GM18498 (cell line): ENCODE results near the gene C1QTNF7.

Experiments used
- ATAC-seq: cut with Tn5 transposase; IDR thresholded peaks from one replicate; pipeline ENCODE4 v1.9.1; 2021; ENCODE audit warnings: mild to moderate bottlenecking, moderate library complexity; ENCODE audit not compliant: unreplicated experiment

The C1QTNF7 gene

DNA sequence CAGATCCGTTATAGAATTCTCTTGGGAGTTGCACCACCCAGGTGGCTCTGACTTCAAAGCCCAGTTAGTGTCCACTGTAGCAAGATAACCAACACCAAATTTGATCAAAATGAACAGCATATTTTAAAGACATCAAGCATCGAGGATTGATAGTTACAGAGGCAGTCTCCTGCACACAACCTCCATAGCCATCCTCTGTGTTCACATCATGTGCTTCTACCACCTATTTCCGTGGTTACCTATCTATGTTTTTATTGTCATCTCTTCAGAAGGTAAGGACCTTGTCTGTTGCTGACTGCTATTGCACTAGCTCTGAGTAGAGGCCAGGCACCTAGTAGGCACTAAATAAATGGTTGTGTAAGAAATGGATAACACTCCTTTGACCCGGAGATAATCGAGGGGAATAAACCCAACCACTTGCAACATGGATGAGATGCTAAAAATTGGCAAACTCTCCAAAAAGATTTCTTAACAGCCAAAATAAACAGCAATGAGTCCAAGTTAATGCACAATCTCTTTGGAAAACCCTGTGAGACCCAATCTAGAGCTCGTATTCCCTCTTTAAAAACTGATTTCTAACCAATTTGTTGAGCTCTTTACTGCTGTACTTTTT is 14.7 kb upstream of the C1QTNF7 start:
- no peak for ATAC-seq

GRCh38 chr4:15413623-15414019 is 14.2 kb upstream of the C1QTNF7 start:
- ATAC-seq: no peak

- no peak for ATAC-seq
These were observed 13.2 kb upstream of the C1QTNF7 start for GRCh38 chr4:15414551-15415091.

DNA sequence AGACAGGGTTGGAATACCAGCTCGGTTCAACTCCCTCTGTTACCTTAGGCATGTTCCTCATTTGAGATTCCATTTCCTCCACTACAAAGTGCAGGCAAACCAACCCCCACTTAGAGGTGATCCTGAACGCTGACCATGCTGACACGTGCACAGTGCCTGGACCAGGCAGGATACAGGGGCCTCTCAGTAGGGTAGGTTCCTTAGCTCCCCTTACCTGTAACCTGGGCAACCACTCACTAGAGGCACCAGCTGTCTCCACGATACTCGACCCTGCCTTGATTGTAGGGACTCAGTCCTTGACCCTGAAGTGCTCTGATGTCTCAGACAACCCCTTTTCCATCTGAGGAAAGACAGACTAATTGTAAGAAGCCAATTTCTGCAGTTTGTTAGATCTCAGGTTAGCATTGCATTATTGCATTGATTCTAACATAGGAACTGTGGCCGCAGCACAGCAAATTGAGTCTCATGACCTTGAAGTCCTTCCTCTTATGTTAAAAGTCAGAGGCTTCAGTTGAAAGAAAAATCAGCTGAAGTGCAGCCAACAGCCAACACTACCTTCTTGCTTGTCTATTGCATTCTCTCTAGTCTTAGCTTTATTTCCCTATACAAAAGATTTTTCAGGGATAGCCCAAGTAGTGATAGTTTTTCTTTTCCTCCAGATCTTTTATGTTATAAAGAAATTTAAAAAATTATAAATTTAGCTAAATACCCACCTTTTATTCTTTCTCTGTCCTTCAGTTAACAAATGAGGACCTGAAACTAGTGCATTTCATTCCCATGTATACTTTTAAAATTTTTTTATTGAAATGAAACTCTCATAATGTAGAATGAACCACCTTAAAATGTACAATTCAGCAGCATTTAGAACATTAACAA is 11.2 kb upstream of the C1QTNF7 start:
- ATAC-seq: no peak

DNA sequence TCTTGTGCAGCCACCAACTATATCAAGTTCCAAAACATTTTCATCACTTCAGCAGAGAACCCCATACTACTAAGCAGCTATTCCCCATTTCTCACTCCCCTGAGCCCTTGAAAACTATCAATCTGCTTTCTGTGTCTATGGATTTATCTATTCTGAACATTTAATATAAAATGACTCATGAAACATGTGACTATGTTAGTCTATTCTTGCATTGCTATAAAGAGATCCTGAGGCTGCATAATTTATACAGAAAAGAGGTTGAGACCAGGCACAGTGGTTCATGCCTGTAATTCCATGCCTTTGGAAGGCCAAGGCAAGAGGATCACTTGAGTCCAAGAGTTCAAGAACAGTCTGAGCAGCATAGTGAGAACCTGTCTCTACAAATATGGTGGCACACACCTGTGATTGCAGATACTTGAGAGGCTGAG is 10.6 kb upstream of the C1QTNF7 start:
- ATAC-seq: no peak

DNA sequence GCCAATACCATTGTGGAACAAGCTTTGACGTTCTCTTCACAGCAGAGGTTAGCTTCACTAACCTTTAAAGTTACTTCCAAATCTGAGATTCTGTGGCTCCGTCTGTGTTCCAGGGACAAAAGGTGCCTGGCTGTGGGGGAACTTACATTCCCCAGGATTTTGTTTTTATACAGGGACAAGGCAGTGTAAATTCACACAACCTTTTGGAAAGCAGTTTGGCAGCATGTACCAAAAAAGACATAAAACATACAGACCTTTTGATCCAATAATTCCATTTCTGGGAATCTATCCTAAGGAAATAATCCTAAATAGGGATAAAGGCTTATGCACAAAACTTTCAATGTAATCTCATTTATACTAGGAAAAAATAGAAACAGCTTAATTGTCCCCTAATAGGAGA is 8.9 kb upstream of the C1QTNF7 start:
- no peak for ATAC-seq

DNA sequence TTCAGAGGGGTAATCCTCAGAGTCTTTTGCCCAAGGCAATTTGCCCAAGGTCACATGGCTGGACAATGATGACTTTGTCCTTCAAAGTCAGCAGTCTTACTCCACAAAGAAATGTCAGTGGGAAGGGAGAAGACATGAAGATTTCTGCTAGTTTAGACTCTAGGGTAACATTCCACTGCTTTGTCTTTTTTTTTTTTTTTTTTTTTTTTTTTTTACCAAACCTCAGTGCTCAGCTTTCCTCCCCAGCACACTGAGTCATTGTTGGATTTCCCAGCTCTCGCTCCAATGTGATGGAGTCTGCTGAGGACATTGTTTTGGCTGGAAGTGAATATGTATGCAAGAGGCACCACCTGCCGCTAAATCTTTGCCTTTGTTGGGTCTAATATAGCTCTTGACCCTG is 7.2 kb upstream of the C1QTNF7 start:
- no peak for ATAC-seq

DNA sequence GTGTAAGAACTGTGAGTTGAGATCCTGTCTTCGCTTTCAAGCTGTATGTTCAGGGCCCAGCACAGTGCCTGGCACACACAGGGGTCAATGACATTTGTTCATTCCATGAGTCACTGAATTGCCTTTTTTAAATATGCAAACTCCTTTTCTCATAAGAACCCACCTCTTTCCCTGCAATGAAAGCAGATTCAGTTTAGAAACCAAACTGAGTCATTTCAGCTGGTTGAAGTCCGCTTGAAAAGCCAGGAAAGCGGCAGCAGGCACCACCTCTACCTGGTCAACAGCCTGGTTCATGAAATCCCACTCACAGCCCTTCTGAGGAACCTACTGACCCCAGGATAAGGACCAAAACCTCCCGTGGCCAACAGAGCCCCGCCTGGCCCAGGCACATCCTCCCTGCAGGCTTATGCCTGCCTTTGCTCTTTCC is 4.5 kb upstream of the C1QTNF7 start:
- ATAC-seq: no peak

DNA sequence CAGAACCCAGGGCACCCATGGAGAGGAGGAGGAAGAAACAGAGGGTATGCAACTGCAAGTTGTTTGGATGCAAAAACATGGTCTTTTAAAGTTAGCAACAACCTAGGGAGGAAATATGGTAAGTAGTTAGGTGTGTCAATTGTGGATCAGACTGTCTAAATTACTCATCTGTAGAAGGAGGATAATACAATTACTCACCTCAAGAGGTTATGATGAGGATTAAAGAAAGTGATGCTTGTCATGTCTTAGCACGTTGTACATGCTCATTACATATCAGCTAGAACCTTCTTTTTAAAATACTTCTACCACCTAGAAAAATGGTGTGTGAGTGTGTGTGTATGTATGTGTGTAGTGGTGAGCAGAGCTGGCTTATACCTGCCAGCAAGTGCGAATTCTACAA is 2.3 kb upstream of the C1QTNF7 start:
- ATAC-seq: no peak

DNA sequence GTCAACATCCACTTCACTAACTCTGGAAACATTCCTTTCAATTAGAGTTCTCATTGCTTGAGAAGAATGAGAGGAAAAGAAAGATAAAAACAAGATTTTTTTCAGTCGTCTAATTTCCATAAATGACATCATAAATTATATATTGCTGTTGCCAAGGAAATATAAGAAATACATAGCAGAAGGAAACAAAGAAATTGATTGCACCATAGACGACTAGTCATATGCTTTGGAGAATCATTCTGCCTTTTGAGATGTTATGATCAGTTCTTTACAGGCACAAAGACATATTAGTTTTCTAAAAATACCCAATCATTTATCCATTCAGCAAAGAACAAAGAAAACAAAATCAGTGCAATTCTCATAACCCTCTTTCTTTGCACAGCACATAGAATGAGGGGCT is 672 bp upstream of the C1QTNF7 start:
- no peak for ATAC-seq

DNA sequence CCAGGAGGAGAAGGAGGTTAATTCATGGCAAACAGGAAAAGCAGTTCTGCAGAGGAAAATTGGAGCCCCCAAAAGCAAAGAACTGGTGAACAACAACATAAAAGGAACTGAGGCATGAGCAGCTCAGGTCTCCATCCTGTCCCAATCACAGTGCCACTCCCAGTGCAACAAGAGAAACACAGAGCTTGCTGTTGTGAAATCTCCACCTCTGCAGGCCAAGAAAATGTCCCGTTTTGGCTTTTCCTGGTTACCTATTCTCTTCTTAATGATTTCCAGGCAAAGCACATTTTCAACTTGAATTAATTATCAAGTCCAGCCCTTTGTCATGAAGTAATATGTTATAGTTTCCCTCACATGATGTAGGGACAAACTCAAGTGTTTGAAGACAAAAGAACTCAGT is 778 bp downstream of the C1QTNF7 start:
- ATAC-seq: no peak

DNA sequence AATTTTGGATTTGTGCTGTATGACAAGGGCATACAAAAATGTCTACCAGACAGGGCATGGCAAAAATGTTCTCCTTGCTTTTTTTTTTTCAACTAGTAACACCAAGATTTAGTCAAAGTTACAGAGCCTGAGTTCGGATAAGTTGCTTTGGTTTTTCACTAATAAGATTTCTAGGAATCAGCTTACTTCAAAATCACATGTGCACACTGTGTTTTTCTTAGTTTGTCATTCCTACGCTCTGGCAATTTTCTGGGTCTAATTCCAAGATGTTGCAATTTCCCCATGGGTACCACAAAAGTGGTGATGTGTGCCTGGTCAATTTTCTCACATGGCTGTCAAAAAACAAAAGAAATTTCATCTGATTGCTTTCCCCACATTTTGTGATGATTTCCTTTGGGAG is 6.3 kb downstream of the C1QTNF7 start:
- no peak for ATAC-seq

GRCh38 chr4:15434676-15435075 is 6.8 kb downstream of the C1QTNF7 start:
- no peak for ATAC-seq

DNA sequence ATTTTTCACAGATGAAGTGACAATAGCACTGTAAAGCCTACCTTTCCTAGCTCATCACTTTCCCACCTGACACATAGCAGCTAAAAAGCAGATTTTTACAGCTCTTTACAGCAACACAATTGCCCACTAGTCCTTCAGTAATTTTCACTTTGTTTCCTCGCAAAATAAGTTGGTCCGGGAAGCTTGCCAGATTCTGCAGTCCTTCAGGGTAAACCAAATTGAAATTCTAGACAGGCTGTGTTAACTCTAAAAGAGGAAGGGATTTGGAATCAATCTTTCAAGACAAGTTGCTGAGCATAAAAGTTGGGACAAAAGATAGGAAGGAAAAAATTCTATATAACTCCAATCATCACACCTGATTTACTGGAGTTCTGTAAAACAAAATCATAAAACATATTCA is 8.7 kb downstream of the C1QTNF7 start:
- no peak for ATAC-seq

- ATAC-seq: no peak
These were observed 11.2 kb downstream of the C1QTNF7 start for GRCh38 chr4:15438939-15439524.

- ATAC-seq: no peak
These were observed 15.7 kb downstream of the C1QTNF7 start for GRCh38 chr4:15443371-15444160.

DNA sequence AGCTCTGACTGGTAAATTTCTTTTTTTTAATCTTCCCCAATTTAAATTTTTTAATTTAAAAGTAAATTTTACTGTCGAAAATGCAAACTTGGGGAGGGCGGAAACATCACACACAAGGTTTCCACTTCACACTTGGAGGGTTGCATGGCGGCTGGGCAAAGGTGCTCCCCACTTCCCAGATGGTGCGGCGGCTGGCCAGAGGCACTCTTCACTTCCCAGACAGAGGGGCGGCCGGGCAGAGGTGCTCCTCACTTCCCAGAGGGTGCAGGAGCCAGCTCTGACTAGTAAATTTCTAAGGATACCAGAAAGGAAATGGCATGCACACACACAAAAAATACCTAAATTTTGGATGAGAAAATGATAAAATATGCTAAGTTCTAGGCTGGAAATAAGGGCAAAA is 16.4 kb downstream of the C1QTNF7 start:
- ATAC-seq: no peak

DNA sequence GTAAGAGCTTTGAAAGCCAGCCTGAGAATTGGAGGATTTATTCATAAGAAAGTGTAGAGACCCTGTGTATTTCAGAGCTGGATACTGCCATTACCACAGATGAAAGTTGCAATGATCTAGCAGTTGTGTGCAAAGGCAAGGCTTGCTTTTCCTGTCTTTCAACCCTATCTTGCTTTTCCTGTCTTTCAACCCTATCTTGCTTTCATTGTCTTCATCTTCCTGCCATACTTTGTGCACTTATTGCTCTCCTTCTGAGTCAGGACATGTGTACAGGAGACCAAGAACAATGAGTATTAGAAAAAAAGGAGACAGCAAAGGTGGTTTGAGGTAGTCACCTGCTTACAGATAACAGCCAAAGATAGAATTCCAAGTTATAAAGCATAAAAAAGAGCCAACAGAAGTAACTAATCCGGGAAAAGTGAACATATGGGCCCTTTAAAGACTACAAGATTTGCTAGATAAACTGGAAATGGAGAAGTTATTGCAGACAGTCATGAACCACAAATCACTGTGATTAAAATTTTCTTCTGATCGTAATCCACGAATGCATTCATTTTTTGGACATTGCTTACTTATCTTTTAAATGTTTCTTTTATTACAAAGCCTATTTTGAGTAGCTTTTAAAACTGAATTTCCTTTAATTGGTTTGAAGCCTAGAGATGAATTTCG is 17.2 kb downstream of the C1QTNF7 start:
- ATAC-seq: no peak

DNA sequence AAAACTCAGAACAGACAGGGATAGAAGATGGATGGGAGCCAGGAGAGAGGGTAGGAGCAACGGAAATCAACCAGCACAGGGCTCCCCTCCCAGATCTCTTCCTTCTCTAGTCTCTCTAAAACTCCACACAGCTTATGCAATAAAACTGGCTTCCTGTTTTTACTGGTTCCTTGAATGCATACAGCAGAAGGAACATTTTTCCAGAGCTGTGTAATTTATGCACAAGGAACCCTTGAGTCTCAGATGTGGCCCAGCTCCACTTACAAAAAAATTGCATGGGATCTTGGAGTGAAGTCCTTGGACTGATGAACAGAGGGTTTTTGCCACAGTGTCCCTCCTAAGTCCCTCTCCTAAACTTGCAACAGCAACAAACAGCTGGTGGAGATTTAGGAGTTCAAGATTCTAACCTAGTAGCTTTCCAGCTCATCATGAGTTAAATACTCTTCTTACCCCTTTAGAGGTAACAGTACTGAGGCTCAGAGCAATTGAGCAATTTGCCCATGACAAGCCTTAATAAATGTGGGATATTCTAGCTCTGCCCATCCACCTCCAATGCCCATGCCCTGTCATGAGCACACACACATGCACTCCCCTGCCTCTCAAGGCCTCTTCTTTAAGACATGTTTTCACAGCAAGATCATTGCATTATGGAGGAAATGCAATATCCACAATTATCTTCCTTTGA is 23.5 kb downstream of the C1QTNF7 start:
- ATAC-seq: no peak
